ENCODE measurements around the gene APBB2. TPM values are rescaled to one million over a fixed set of nuclear protein-coding genes. Genes with fewer than 3 reads are reported as not detected.

Gene APBB2
- total and polyA plus RNA-seq, 3 experiments from 2014 or later: 0.86 to 1.1 TPM; not detected in 1

DNA sequence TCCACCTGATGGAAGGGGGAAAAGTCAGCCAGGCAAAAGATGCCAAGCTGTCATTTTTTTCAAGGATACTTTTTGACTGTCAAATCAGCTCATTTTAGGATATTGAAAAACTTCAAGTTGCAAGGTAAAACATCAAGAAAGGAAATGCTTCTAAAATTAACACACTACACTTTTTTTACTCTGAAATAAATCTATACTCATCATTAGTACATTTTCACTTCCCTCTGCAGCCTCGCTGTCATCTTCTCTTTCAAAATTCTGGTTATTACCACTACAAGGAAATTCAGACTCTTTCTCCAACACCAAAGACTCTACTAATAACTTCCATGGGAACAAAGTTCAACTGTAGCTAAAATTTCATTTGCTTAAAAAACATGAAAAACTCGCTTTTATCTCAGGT lies 41.6 kb downstream of the APBB2 start:
- Mint-ChIP-seq H3K4me1 (no peaks in the 10 kb centered on the region), H3K27me3 (no peaks in the 10 kb centered on the region), H3K9me3 (peaks cover 0 to 5% (median under 1%) of the 10 kb centered on the region in 5 donors), H3K36me3 (no peaks in the 10 kb centered on the region), H3K4me3 (no peak overlapping the region), H3K27ac (no peak overlapping the region)
- Histone ChIP-seq H3K27me3 (ENCODE audit: insufficient read depth, low read length, poor library complexity, severe bottlenecking) (no peaks in the 10 kb centered on the region), H3K4me1 (ENCODE audit: insufficient read depth, low read length) (no peaks in the 10 kb centered on the region), H3K4me3 (ENCODE audit: low read length) (no peak overlapping the region), H3K9me3 (ENCODE audit: low read length) (no peaks in the 10 kb centered on the region), H3K27ac (ENCODE audit: low read depth, low read length) (no peak overlapping the region), H3K36me3 (ENCODE audit: insufficient read depth, low read length) (no peaks in the 10 kb centered on the region)
- ChIA-PET CTCF (no interaction called here), POLR2A (no interaction called here)
- no peak for DNase-seq

DNA sequence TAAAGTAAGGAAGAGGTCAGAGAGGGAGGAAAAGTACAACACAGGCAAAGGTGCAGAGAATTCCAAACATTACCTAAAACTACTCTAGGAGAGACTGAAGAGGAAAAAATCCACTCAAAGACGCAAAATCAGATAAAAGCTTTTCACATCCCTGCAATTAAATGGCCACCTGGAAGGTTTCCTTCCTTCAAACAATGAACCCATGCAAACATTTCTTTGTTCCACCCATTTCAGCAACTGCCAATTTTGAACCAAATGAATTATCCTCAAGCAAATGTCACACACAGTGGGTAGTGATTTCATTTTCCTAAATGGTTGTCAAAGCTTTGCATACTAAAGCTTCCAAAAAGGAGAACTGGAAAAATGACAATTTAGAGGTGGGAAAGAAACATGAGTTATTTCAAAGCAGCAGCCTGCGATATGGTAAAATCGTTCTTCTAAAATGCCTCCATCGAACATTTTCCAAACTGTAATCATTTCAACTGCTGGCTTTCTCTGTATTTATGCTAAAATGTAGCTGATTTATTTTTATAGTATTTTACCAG lies 45.0 kb downstream of the APBB2 start:
- no peaks in the 10 kb centered on the region for H3K36me3 ChIP-seq (ENCODE audit: insufficient read depth, low read length)
- H3K4me1 Mint-ChIP-seq: no peaks in the 10 kb centered on the region
- no peak for DNase-seq
- H3K9me3 Mint-ChIP-seq: peaks cover 0 to 6% (median 5%) of the 10 kb centered on the region in 5 donors
- no peak overlapping the region for H3K4me3 Mint-ChIP-seq
- no peaks in the 10 kb centered on the region for H3K36me3 Mint-ChIP-seq
- no peak overlapping the region for H3K27ac Mint-ChIP-seq
- no peaks in the 10 kb centered on the region for H3K27me3 Mint-ChIP-seq
- H3K27ac ChIP-seq (ENCODE audit: low read depth, low read length): no peak overlapping the region
- H3K4me3 ChIP-seq (ENCODE audit: low read length): no peak overlapping the region
- H3K9me3 ChIP-seq (ENCODE audit: low read length): no peaks in the 10 kb centered on the region
- no peaks in the 10 kb centered on the region for H3K4me1 ChIP-seq (ENCODE audit: insufficient read depth, low read length)
- CTCF ChIA-PET: no interaction called here
- no peaks in the 10 kb centered on the region for H3K27me3 ChIP-seq (ENCODE audit: insufficient read depth, low read length, poor library complexity, severe bottlenecking)
- POLR2A ChIA-PET: no interaction called here

DNA sequence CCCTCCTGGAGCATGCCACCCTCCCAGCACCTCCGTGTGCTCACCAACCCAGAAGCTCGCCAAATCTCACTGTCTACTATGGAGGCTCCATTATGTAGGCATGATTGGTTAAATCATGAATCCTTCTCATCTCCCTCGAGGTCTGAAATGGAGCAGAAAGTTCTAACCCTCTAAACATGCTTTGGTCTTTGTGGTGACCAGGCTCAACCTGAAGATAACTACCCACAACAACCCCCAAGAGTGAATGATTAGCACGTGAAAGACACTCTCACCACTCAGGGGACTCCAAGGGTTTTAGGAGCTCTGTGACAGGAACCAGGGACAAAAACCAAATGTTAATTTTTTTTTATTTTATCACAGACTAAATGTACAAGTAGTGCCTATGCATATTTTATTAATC lies 47.2 kb downstream of the APBB2 start:
- Mint-ChIP-seq H3K4me1 (no peaks in the 10 kb centered on the region), H3K27ac (no peak overlapping the region), H3K4me3 (no peak overlapping the region), H3K9me3 (peaks cover 0 to 6% (median 5%) of the 10 kb centered on the region in 5 donors), H3K36me3 (no peaks in the 10 kb centered on the region), H3K27me3 (no peaks in the 10 kb centered on the region)
- no peaks in the 10 kb centered on the region for H3K27me3 ChIP-seq (ENCODE audit: insufficient read depth, low read length, poor library complexity, severe bottlenecking)
- no peak overlapping the region for H3K27ac ChIP-seq (ENCODE audit: low read depth, low read length)
- H3K9me3 ChIP-seq (ENCODE audit: low read length): no peaks in the 10 kb centered on the region
- no peak for DNase-seq
- POLR2A ChIA-PET: no interaction called here
- no peak overlapping the region for H3K4me3 ChIP-seq (ENCODE audit: low read length)
- no peaks in the 10 kb centered on the region for H3K4me1 ChIP-seq (ENCODE audit: insufficient read depth, low read length)
- H3K36me3 ChIP-seq (ENCODE audit: insufficient read depth, low read length): no peaks in the 10 kb centered on the region
- CTCF ChIA-PET: no interaction called here

DNA sequence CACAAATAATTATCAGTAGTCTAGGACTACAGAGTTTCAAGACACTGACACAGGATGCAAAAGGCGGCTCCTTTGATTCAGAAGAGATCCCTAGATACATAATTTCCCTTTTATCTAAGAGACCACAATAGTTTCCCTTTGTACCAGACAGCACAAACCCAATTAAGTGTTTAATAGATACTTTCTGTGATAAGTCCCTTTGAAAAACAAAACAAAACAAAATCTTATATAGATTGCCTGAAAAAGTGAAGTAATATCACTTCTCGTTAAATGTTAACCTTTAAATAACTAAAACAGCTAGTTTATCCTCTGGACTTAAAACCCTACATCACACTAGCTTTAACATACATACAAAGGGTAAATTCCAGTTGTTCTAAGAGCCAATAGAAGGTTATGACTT lies 49.9 kb downstream of the APBB2 start:
- Mint-ChIP-seq H3K4me3 (no peak overlapping the region), H3K4me1 (no peaks in the 10 kb centered on the region), H3K36me3 (no peaks in the 10 kb centered on the region), H3K27me3 (no peaks in the 10 kb centered on the region), H3K9me3 (peaks cover 0 to 8% (median 5%) of the 10 kb centered on the region in 5 donors), H3K27ac (no peak overlapping the region)
- Histone ChIP-seq H3K9me3 (ENCODE audit: low read length) (no peaks in the 10 kb centered on the region), H3K27me3 (ENCODE audit: insufficient read depth, low read length, poor library complexity, severe bottlenecking) (no peaks in the 10 kb centered on the region), H3K36me3 (ENCODE audit: insufficient read depth, low read length) (no peaks in the 10 kb centered on the region), H3K4me1 (ENCODE audit: insufficient read depth, low read length) (no peaks in the 10 kb centered on the region), H3K27ac (ENCODE audit: low read depth, low read length) (no peak overlapping the region), H3K4me3 (ENCODE audit: low read length) (no peak overlapping the region)
- DNase-seq: no peak
- ChIA-PET CTCF (no interaction called here), POLR2A (no interaction called here)

DNA sequence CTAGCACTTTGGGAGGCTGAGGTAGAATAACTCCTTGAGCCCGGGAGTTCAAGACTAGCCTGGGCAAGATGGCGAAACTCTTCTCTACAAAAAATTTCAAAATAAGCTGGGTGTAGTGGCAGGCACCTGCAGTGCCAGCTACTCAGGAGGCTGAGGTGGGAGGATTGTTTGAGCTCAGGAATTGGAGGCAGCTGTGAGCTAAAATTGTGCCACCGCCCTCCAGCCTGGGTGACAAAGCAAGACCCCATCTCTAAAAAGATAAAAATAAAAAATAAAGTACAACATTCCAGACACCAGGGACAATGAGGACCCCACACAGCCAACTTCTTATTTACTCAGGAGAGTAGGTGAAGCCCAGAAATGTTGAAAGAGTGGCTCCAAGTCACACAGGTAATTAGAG lies 53.0 kb downstream of the APBB2 start:
- Mint-ChIP-seq H3K36me3 (no peaks in the 10 kb centered on the region), H3K27ac (no peak overlapping the region), H3K4me3 (no peak overlapping the region), H3K9me3 (peaks cover 0 to 6% (median 4%) of the 10 kb centered on the region in 5 donors), H3K27me3 (no peaks in the 10 kb centered on the region), H3K4me1 (no peaks in the 10 kb centered on the region)
- no peak overlapping the region for H3K4me3 ChIP-seq (ENCODE audit: low read length)
- DNase-seq: no peak
- H3K9me3 ChIP-seq (ENCODE audit: low read length): no peaks in the 10 kb centered on the region
- CTCF ChIA-PET: no interaction called here
- no peaks in the 10 kb centered on the region for H3K36me3 ChIP-seq (ENCODE audit: insufficient read depth, low read length)
- H3K4me1 ChIP-seq (ENCODE audit: insufficient read depth, low read length): no peaks in the 10 kb centered on the region
- H3K27me3 ChIP-seq (ENCODE audit: insufficient read depth, low read length, poor library complexity, severe bottlenecking): no peaks in the 10 kb centered on the region
- POLR2A ChIA-PET: no interaction called here
- H3K27ac ChIP-seq (ENCODE audit: low read depth, low read length): no peak overlapping the region

DNA sequence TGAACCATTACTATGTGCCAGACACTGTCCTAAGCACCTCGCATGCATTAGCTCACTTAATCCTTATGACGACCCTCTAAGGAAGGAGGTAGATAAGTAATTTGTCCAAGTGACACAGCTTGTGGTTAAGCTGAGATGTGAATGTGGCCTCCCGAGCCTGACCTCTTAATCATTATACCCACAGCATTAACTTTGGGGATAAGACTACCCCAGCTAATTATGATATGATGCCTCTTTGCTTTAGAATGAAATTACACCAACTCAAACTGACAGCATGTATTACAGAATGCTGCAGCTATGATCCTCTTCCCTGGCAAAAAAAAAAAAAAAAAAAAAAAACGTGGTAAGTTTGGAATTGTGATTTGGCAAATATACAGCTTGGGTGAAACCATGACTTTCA lies 53.5 kb downstream of the APBB2 start:
- Mint-ChIP-seq H3K27ac (no peak overlapping the region), H3K9me3 (peaks cover 0 to 6% (median 4%) of the 10 kb centered on the region in 5 donors), H3K4me3 (no peak overlapping the region), H3K4me1 (no peaks in the 10 kb centered on the region), H3K27me3 (no peaks in the 10 kb centered on the region), H3K36me3 (no peaks in the 10 kb centered on the region)
- Histone ChIP-seq H3K27ac (ENCODE audit: low read depth, low read length) (no peak overlapping the region), H3K36me3 (ENCODE audit: insufficient read depth, low read length) (no peaks in the 10 kb centered on the region), H3K4me3 (ENCODE audit: low read length) (no peak overlapping the region), H3K9me3 (ENCODE audit: low read length) (no peaks in the 10 kb centered on the region), H3K4me1 (ENCODE audit: insufficient read depth, low read length) (no peaks in the 10 kb centered on the region), H3K27me3 (ENCODE audit: insufficient read depth, low read length, poor library complexity, severe bottlenecking) (no peaks in the 10 kb centered on the region)
- DNase-seq: no peak
- CTCF ChIA-PET: no interaction called here
- POLR2A ChIA-PET: no interaction called here

DNA sequence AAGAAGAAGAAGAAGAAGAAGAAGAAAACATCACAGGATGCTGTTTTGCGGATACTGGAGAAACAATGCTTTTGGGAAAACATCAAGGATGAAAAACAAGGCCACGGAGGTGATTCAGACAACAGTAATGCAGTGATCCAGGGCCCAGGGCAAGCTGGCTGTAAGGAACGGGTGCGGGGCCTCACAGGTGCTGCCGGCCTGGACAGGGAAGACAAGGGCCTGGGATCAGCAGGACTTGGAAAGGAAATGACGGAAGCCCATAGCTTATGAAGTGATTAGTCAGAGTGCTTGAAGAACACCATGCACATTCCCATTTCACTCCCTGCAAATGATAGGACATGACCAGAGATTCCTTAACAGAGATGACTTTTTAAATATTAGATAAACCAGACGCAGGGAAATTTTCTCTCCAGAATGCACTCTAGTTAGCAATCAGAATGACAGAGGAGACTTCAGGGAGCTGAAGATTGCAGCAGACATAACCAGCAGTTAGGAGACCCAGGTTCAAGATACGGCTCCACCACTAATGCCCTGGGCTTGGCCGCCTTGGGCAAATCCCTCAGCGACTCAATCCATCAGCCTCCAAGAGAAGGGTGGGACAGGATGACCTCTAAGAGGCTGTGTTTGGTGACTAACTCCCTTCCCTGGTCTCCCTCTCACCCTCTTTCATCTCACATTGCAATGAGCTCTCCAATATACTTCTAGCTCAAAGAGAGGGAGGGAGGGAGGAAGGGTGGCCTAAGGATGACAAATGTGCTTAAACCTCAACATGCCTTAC lies 54.1 kb downstream of the APBB2 start:
- H3K36me3 ChIP-seq (ENCODE audit: insufficient read depth, low read length): no peaks in the 10 kb centered on the region
- CTCF ChIA-PET: no interaction called here
- H3K4me1 ChIP-seq (ENCODE audit: insufficient read depth, low read length): no peaks in the 10 kb centered on the region
- Mint-ChIP-seq H3K27me3 (no peaks in the 10 kb centered on the region), H3K9me3 (peaks cover 0 to 6% (median 4%) of the 10 kb centered on the region in 5 donors), H3K36me3 (no peaks in the 10 kb centered on the region), H3K4me3 (no peak overlapping the region), H3K4me1 (no peaks in the 10 kb centered on the region), H3K27ac (no peak overlapping the region)
- no peak overlapping the region for H3K27ac ChIP-seq (ENCODE audit: low read depth, low read length)
- DNase-seq: no peak
- no peaks in the 10 kb centered on the region for H3K27me3 ChIP-seq (ENCODE audit: insufficient read depth, low read length, poor library complexity, severe bottlenecking)
- H3K9me3 ChIP-seq (ENCODE audit: low read length): no peaks in the 10 kb centered on the region
- H3K4me3 ChIP-seq (ENCODE audit: low read length): no peak overlapping the region
- POLR2A ChIA-PET: no interaction called here

DNA sequence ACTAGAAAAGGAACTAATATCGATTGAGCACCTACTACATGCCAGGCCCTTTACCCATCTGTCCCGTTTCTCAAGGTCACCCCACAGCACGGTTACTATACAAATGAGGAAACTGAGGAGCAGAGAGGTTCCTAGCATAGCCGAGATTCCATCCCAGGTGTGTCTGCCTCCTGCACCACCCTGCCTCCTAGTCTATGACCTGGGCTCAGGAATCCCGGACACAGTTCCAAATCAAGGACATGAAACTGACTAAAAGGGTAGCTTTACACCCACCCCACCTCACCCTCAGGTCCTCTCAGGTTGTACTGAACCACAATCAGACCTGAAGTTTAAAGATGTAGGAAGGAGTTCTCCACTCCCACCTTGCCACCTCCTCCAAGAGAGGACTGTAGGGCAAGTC lies 55.6 kb downstream of the APBB2 start:
- no peaks in the 10 kb centered on the region for H3K27me3 ChIP-seq (ENCODE audit: insufficient read depth, low read length, poor library complexity, severe bottlenecking)
- H3K4me3 Mint-ChIP-seq: no peak overlapping the region
- H3K9me3 ChIP-seq (ENCODE audit: low read length): no peaks in the 10 kb centered on the region
- H3K4me1 Mint-ChIP-seq: no peaks in the 10 kb centered on the region
- H3K4me1 ChIP-seq (ENCODE audit: insufficient read depth, low read length): no peaks in the 10 kb centered on the region
- H3K9me3 Mint-ChIP-seq: peaks cover 0 to 8% (median 4%) of the 10 kb centered on the region in 5 donors
- ChIA-PET POLR2A (no interaction called here), CTCF (no interaction called here)
- no peaks in the 10 kb centered on the region for H3K36me3 Mint-ChIP-seq
- no peak for DNase-seq
- no peak overlapping the region for H3K27ac Mint-ChIP-seq
- no peak overlapping the region for H3K27ac ChIP-seq (ENCODE audit: low read depth, low read length)
- H3K36me3 ChIP-seq (ENCODE audit: insufficient read depth, low read length): no peaks in the 10 kb centered on the region
- H3K4me3 ChIP-seq (ENCODE audit: low read length): no peak overlapping the region
- H3K27me3 Mint-ChIP-seq: no peaks in the 10 kb centered on the region
